HG02571 (cell line): ENCODE measurements around the gene GNL1.
A peak's percentile ranks its signal among the peaks of the same experiment; 100 is the strongest.
"Not testable (repeated sequence)": the region's sequence is repeated elsewhere in the genome, so short reads cannot be mapped to it uniquely, and the experiment has no call there.

Experiments
- ATAC-seq: cut with Tn5 transposase; IDR thresholded peaks from one replicate; pipeline ENCODE4 v1.9.1; 2021; ENCODE audit warnings: mild to moderate bottlenecking, moderate library complexity; ENCODE audit not compliant: unreplicated experiment

Gene GNL1, protein sequence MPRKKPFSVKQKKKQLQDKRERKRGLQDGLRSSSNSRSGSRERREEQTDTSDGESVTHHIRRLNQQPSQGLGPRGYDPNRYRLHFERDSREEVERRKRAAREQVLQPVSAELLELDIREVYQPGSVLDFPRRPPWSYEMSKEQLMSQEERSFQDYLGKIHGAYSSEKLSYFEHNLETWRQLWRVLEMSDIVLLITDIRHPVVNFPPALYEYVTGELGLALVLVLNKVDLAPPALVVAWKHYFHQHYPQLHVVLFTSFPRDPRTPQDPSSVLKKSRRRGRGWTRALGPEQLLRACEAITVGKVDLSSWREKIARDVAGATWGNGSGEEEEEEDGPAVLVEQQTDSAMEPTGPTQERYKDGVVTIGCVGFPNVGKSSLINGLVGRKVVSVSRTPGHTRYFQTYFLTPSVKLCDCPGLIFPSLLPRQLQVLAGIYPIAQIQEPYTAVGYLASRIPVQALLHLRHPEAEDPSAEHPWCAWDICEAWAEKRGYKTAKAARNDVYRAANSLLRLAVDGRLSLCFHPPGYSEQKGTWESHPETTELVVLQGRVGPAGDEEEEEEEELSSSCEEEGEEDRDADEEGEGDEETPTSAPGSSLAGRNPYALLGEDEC

DNA sequence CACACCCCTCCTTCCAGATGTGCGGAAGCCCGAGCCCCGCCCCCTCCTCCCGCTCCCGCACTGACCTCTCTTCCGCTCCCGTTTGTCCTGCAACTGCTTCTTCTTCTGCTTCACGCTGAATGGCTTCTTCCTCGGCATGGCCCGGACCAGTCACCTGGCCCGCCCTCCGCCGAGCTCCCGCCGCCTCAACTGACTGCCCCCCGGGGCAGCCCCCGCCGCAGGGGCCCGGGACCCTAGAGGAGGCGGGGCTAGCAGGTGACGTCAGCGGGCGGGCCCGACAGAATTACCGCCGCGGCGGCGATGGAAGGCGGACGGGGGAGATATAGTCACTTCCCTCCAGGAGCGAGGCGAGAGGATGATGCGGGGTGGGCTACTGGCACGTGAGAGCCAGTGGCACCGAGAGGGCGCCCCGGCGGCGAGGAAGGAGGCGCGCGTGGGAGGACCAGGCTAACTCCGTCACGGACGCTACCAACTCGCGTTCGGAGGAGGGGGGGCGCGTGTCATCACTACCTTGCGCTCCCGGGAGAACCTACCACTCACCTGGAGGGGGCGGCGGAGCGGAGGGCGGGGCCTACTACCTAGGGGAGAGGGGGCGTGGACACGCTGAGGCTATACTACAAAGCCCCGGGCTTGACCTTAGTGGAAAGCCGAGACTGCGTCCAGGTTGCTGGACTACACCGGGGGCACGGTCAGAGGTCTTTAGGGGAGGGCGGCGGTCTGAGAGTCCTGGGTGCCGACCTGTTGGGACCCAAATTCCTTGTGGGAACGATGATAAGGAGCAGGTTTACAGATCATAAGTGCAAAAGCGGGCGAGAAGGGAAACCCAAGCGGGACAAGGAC, at the start of gene GNL1:
Gene GNL1, minus strand, starts transcription at position 424 of the 840 bp plus-strand sequence. Its CDS starts 286 bp downstream, at position 138.
- ATAC-seq = peak; percentile 78

DNA sequence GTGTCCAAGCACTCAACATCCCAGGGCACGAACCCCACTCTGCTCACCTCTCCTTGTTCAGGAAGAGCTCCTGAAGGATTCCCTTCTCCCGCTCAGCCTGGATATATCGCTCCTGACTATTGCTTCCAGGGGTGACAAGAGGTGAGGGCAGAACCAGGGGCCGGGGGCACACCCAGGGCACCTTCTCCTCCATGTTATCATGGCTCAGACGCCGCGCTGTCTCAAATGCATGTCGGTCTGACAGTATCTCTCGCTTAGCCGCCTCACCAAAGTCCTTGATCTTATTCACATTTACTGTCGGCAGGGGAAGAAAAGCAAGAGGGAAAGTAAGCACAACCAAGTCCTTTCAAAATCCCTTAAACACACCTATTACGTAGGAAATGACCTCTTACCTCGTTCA, 47.7 kb upstream of the GNL1 start:
- ATAC-seq = no peak

DNA sequence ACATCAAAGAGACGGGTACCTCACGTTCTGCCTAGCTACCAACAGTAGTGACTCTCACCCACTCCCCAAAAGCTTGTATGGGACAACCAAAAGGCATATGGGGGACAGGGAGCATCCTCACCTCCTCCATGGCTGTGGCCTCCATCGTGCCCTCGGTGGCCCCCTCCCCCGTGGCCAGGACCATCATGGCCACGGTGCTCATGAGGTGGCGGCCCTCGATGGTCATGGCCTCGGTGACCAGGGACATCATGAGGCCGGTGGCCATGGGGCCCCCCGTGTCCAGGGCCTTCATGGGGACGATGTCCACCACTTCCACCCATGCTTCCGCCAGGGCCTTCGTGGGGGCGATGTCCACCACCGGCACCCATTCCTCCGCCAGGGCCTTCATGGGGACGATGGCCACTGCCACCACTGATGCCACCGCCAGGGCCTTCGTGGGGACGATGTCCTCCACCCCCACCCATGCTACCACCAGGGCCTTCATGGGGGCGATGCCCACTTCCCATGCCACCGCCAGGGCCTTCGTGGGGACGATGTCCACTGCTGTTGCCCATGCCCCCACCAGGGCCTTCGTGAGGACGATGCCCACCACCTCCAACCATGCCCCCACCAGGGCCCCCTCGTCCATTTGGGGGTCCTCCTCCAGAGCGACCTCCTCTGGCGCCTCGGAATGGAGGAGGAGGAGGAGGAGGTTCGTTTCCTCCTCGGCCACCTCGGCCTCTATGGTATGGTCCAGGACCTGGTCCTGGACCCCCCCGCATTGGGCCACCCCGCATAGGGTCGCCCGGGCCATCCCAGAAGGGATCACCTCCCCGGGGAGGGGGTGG, 45.7 kb upstream of the GNL1 start:
- ATAC-seq = no peak

DNA sequence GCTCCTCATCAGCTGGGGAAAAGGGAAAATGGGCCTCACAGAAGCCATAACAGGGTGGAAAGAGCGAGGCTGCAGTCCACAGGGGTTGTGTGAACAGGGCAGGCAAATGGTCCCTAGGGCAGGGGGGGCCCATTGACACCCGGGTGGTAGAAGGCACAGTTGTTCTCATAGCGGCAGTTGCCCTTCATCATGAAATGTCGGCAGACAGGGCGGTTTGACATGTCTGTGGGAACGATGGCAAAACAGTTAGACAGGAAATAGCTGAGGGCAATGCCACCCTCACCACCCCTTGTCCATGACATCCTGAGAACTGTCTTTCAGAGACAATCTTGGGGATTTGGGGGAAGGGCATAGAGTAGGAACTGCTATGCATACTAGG, 45.1 kb upstream of the GNL1 start:
- ATAC-seq = no peak

DNA sequence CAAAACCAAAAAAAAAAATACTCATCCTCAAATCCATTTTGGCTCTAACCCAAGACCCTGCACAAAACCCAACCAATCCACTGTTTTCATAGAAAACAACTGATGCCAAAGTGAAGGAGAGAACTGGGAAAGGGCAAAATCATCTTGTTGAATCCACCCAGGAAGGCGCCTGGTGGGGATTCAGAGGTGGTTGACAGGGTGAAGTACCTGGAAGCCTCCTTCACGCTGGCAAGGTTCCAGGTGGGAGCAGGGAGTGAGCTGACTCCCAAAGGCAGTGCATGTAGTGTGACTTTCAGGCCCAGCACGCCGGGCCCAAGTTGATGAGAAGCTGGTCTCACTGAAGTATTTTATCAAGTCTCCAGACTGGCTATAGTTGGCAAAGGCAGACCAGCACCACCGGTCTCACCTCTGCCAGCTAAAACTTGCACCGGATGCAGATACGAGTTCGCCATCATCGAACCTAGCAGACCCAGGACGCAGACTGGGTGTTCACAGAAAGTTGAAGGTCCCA, 44.2 kb upstream of the GNL1 start:
- no peak for ATAC-seq

DNA sequence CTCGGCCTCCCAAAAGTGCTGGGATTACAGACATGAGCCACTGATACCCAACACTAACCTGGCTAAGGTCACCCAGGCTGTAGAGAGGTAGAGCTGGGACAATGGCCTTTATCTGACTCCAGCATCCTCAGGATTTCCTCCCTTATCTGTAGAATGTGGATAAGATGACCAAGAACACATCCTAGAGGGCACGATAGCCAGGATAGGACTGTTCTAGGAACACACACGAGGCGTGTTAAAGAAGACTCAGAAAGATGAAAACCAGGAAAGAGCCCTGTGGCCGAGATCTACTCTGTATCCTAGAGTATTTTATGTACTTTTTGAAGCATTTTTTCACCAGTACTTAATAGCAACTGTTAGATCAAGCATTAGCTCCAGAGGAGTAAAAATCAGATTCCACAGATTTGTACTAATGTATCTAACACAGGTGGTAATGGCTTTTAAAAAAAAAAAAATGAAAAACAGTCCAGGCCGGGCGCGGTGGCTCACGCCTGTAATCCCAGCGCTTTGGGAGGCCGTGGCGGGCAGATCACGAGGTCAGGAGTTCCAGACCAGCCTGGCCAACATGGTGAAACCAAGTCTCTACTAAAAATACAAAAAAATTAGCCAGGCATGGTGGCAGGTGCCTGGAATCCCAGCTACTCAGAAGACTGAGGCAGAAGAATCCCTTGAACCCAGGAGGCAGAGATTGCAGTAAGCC, 43.5 kb upstream of the GNL1 start:
- no peak for ATAC-seq

DNA sequence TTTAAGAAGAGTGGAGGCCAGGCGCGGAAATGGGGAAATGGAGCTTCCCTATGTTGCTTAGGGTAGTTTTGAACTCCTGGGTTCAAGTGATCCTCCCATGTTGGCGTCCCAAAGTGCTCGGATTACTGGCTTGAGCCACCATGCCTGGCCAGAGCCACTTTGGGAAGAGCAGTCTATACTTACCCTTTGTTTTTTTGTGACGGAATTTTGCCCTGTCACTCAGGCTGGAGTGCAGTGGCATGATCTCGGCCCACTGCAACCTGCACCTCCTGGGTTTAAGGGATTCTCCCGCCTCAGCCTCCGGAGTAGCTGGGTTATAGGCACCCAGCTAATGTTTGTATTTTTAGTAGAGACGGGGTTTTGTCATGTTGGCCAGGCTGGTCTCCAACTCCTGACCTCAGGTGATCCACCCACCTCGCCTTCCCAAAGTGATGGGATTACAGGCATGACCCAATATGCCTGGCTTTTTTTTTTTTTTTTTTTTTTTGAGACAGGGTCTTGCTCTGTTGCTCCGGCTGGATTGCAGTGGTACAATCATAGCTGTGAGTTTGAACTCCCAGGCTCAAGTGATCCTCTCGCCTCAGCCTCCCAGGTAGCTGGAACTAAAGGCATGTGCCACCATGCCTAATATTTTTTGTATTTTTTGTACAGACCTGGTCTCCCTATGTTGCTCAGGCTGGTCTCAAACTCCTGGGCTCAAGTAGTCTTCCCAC, 42.8 kb upstream of the GNL1 start:
- no peak for ATAC-seq

DNA sequence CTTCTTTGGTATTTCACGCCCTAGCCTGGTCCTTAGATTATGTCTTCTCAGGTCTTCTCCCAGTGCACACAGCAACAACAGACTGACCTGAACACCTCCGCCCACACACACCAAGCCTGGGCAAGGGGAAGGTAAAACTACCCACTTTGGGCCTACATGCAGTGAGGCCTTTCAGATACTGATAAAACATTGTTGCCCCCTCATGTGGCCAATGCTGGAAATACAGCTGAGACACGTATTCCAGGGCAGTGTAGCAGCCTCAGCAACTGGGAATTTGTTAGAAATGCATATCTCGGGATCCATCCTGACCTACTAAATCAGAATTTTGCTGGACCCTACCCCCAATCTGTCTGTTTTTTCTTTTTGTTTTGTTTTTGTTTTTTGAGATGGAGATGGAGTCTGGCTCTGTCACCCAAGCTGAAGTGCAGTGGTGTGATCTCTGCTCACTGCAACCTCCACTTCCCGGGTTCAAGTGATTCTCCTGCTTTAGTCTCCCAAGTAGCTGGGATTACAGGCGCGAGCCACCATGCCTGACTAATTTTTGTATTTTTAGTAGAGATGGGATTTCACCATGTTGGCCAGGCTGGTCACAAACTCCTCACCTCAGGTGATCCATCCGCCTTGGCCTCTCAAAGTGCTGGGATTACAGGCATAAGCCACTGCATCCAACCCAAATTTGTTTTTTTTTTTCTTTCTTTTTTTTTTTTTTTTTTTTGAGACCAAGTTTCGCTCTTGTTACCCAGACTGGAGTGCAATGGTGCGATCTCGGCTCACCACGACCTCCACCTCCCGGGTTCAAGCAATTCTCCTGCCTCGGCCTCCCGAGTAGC, 41.2 kb upstream of the GNL1 start:
- not testable (repeated sequence) for ATAC-seq

DNA sequence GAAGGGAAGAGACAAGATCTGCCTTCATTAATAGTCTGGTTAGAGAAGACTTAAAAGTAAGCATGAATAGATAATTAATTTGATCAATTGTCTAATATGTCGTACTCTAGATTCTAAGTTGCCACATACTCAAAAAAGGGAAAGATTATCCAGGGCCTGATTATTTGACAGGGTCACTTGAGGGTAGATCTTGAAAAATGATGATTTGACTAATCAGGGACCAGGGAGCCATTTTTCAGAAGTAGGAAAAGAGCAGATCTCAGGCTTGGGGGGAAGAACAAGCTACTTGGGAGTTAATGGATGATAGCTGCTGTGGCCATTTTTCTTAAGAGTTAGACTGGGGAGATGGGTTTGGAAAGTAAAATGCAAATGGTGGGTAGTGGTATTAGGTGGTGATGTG, 36.0 kb upstream of the GNL1 start:
- no peak for ATAC-seq

DNA sequence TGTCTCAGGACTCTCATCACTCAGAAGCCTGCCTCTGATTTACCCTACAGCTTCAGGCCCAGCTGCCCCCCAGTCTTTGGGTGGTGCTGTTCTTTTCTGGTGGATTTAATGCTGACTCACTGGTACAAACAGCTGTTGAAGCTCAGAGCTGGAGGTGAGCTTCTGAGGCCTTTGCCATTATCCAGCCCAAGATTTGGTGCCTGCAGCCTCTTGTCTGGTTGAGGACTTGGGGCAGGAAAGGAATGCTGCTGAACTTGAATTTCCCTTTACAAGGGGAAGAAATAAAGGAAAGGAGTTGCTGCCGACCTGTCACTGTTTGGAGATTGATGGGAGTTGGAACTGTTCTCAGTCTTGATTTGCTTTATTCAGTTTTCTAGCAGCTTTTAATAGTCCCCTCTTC, 34.7 kb upstream of the GNL1 start:
- ATAC-seq = no peak

DNA sequence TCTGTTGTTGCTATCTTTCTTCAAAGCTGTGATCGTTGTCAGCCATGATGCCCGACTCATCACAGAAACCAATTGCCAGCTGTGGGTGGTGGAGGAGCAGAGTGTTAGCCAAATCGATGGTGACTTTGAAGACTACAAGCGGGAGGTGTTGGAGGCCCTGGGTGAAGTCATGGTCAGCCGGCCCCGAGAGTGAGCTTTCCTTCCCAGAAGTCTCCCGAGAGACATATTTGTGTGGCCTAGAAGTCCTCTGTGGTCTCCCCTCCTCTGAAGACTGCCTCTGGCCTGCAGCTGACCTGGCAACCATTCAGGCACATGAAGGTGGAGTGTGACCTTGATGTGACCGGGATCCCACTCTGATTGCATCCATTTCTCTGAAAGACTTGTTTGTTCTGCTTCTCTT, 34.2 kb upstream of the GNL1 start:
- ATAC-seq = no peak

DNA sequence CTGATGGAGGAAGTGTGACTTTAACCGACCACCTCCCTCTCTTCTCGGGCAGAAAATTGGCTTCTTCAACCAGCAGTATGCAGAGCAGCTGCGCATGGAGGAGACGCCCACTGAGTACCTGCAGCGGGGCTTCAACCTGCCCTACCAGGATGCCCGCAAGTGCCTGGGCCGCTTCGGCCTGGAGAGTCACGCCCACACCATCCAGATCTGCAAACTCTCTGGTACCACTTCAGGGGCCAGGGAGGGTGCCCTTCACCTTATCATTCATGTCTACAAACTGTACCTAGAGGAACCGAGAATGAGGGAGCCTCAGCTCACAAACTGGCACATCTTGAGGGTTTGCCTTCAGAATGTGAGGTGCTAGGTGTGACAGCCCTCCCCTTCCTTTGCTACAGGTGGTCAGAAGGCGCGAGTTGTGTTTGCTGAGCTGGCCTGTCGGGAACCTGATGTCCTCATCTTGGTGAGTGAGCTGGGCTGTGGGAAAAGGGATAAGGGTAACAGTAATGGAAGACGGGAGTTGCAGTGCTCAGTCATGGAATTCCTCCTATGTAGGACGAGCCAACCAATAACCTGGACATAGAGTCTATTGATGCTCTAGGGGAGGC, 33.6 kb upstream of the GNL1 start:
- ATAC-seq = no peak

DNA sequence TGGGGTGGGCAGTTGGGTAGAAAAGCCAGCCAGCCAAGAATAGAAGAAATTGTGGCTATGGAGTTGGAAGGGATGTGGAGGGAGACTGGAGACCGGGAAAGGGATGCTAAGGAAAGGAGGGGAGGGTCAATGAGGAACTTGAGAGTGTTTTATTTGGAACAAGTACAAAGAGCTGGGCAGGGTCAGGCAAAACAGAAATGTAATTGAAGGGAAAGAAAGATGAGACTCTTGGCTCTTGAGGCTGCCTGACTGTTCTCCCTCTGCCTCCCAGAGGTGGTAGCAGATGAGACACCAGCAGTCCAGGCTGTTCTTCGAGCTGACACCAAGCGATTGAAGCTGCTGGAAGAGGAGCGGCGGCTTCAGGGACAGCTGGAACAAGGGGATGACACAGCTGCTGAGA, 27.6 kb upstream of the GNL1 start:
- no peak for ATAC-seq

DNA sequence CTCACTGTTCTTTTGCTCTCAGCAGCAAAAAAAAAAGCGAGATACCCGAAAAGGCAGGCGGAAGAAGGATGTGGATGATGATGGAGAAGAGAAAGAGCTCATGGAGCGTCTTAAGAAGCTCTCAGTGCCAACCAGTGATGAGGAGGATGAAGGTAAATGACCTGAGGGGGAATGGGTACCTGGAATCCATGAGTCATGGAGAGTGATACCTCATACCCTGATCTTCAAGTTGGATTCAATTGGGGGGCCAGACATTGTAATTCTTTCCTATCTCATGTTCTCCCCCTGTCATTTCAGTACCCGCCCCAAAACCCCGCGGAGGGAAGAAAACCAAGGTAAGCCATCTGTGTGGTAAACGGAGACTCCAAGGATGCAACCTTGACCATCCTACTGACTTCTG, 21.8 kb upstream of the GNL1 start:
- ATAC-seq = no peak

DNA sequence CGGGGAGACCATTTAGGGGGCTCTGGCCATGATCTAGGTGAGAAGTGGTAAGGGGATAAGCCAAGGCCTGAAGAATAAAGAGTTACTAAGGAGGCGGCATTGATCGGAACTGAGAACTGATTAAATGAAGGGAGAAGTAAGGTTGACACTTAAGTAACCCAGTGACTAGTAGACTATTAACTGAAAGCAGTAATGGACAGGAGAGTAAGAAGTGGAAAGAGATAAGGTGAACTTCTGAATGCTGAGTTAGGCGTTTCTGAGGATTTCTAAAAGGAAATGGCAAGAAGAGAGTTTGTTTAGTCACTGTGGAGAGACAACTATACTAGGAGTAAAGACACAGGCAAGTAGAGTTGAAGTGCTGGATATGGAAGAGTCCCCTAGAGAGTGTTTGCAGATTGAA, 16.8 kb upstream of the GNL1 start:
- no peak for ATAC-seq

DNA sequence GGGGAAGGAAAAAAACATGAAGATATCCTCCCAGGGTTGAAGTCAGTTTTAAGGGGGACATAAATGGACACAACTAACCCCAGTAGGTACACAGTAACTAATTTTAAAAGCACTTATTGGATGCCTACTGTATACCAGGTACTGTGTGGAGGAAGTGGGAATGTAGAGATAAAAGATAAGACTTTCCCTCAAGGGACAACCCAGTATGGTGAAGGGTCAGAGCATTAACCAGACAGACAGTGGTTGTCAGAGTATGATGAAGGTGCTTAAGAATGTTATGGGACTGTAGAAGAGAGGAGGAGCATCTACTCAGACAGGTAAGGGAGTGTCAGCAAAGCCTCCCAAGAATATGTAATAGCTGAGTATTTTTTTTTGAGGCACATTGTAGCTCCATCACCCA, 15.9 kb upstream of the GNL1 start:
- ATAC-seq = no peak

DNA sequence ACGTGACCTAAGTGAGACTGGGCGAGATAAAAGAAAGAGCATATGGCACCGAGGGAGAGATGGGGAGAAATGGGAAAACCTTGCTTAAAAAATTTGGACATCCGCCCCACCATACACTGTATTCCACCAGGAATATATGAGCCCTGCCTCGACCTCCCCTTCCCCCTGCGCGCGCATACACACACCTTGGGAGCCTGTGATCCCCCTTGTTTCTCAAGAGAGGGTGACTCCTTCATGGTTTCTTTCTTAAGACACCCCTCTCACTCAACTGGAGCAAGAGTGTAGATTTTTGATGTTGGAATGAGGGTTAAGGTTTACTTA, 15.4 kb upstream of the GNL1 start:
- peak; percentile 6 for ATAC-seq

DNA sequence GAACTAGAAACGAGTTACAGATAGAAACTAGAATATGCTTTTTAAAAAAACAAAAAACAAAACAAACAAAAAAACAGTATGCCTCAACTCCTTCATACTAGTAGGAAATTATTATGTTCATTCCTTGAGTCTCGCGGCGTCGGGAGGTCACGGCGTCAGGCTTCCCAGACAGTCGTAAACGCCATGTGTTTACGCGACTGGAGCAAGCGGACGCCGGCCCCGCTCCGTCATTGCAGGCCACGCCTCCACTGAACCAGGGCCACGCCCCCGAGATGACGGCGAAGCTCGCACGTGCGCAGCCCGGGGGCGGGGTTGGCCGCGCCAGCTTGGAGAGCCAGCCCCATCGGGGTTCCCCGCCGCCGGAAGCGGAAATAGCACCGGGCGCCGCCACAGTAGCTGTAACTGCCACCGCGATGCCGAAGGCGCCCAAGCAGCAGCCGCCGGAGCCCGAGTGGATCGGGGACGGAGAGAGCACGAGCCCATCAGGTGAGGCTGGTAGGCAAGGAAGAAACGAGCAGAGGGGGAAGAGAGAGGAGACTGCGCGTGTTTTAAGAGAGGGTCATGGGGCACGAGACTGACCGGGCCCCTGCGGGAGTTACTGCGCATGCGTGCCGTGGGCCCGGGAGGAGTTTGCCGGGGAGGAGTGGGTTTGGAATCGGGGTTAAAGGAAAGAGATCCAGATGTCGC, 14.9 kb upstream of the GNL1 start, which contains the start of gene ABCF1:
Gene ABCF1, plus strand, starts transcription at position 368 of the 687 bp plus-strand sequence. Its CDS starts 46 bp downstream, at position 414.
- ATAC-seq = peak; percentile 89
